Spleen (tissue), 11 donors: Measurements from ENCODE around the gene SHC4. TPM values are rescaled to one million over a fixed set of nuclear protein-coding genes. Genes with fewer than 3 reads are reported as not detected.

ENCODE experiments used
- DNase-seq: peaks from one replicate; pipeline ENCODE4 v3.0.0-alpha.2; 2020
- H3K27ac ChIP-seq, 8 donors: fragments of 200-600 bp; sonication (generic) in 7 of 8; 1 replicate in 4 of 8; 2 replicates in 4 of 8; pipeline versions ENCODE4 v1.5.0 to v1.8.0; 2016 to 2021; ENCODE audit warnings: inconsistent platforms in 4 of 8, mild to moderate bottlenecking in 4 of 8, moderate library complexity in 1 of 8
- H3K27me3 ChIP-seq, 7 donors: fragments of 200-600 bp; sonication (generic) in 6 of 7; replicated peaks in 1 of 7; 1 replicate in 4 of 7; 2 replicates in 3 of 7; pipeline versions ENCODE4 v1.5.0 to v1.8.0; 2016 to 2021; ENCODE audit warnings: inconsistent platforms in 3 of 7, mild to moderate bottlenecking in 1 of 7
- H3K36me3 ChIP-seq, 6 donors: fragments of 200-600 bp; sonication (generic) in 5 of 6; 1 replicate in 4 of 6; 2 replicates in 2 of 6; pipeline versions ENCODE4 v1.5.0 to v1.8.0; 2016 to 2021; ENCODE audit warnings: inconsistent platforms in 2 of 6
- H3K4me1 ChIP-seq, 6 donors: fragments of 200-600 bp; sonication (generic) in 5 of 6; 1 replicate in 3 of 6; 2 replicates in 3 of 6; pipeline versions ENCODE4 v1.5.0 to v1.8.0; 2016 to 2021; ENCODE audit warnings: inconsistent platforms in 3 of 6
- H3K4me3 ChIP-seq, 8 donors: fragments of 200-600 bp; sonication (generic) in 7 of 8; 1 replicate in 4 of 8; 2 replicates in 4 of 8; pipeline versions ENCODE4 v1.5.0 to v1.8.0; 2016 to 2021; ENCODE audit warnings: inconsistent platforms in 4 of 8, mild to moderate bottlenecking in 4 of 8, moderate library complexity in 2 of 8
- H3K9me3 ChIP-seq, 8 donors: fragments of 200-600 bp; sonication (generic) in 7 of 8; 1 replicate in 4 of 8; 2 replicates in 4 of 8; pipeline versions ENCODE4 v1.5.0 to v1.8.0; 2016 to 2021; ENCODE audit warnings: inconsistent platforms in 4 of 8
- CTCF ChIP-seq, 11 experiments: fragments of 200-600 bp in 7 of 11; fragments of 450-650 bp in 4 of 11; sonication (generic) in 4 of 11; IDR thresholded peaks in 8 of 11; conservative IDR thresholded peaks in 3 of 11; 1 replicate in 7 of 11; 2 replicates in 4 of 11; pipeline versions ENCODE4 v1.4.0 to v1.8.0; 2016 to 2021; ENCODE audit warnings: antibody characterized with exemption in 11 of 11, inconsistent platforms in 4 of 11, mild to moderate bottlenecking in 1 of 11
- POLR2A ChIP-seq, 3 donors: fragments of 450-650 bp; IDR thresholded peaks; one replicate each; pipeline ENCODE4 v1.5.1; 2017; ENCODE audit warnings: antibody characterized with exemption in 3 of 3, mild to moderate bottlenecking in 1 of 3
- POLR2AphosphoS5 ChIP-seq, 3 donors: sonication (generic); formaldehyde crosslinking; IDR thresholded peaks; one replicate each; pipeline ENCODE4 v1.5.1; 2017; ENCODE audit warnings: antibody characterized with exemption in 3 of 3
- WGBS, 5 donors: extraction: QIAGEN DNeasy Blood & Tissue Kit in 3 of 5; methylation state at CpG; one replicate each; pipeline versions ENCODE4 v1.1.5 to v1.1.7; 2013 to 2018; 5-methylcytosine and 5-hydroxymethylcytosine counted together
- intact Hi-C: fragments of 100-400 bp; cut with DNase I; formaldehyde crosslinking; loops from one replicate; pipeline ENCODE4 v1.15.0; 2023; ENCODE audit warnings: low total_unique reads
- polyA plus RNA-seq, 3 donors: library from polyadenylated mRNA; stranded (reverse); fragments of 200-250 nt; gene quantifications; one replicate each; pipeline ENCODE4 v1.2.1, GENCODE V29; 2013
- total RNA-seq, 7 donors: library from RNA; depleted of rRNA in 3 of 7; stranded (reverse); fragments of >200 nt in 3 of 7; fragmentation: NEBNext Ultra II Directional in 4 of 7; extraction: Animal tissue kit (Norgen Biotek cat#: 25700) in 4 of 7; gene quantifications; one replicate each; pipeline versions ENCODE4 v1.1.0 to v1.2.1, GENCODE V29; 2016 to 2021
- donor health status: healthy with polysubstance abuse.
- donor health status: DM: no; HTN: no; CAD: no; lungs with moderate emphysema.
- donor health status: DM: no; HTN: no; CAD: no.
- donor health status: Bipolar disorder and iron deficiency.
- donor health status: healthy.
- donor health status: DM: no; HTN: no; CAD: no.
- donor health status: DM: yes; HTN: yes; CAD: no.

Gene SHC4
- total and polyA plus RNA-seq, 10 donors = 0.20 to 0.42 (median 0.27) TPM; not detected in 5

GRCh38 chr15:48869966-48870365 is 93.8 kb downstream of the SHC4 start:
- H3K4me3 ChIP-seq = no peak overlapping the region
- 96 to 100% (median 98%) methylated on average over 1 of the region's 1 CpG for WGBS, 5 donors
- H3K27ac ChIP-seq = no peak overlapping the region
- no peaks in the 10 kb centered on the region for H3K9me3 ChIP-seq
- H3K4me1 ChIP-seq = peaks cover 0 to 8% (median 0%) of the 10 kb centered on the region in 6 donors
- intact Hi-C loops = no loop called here
- no peaks in the 10 kb centered on the region for H3K36me3 ChIP-seq
- DNase-seq = no peak
- peaks cover 0 to 12% (median 3%) of the 10 kb centered on the region in 7 donors for H3K27me3 ChIP-seq
- no peak for TF ChIP-seq POLR2AphosphoS5 (IDR thresholded peaks at IDR 0.05)
- TF ChIP-seq POLR2A (IDR thresholded peaks at IDR 0.05) = no peak
- TF ChIP-seq CTCF (IDR thresholded peaks at IDR 0.05 in 8 of 11, conservative IDR thresholded peaks at IDR 0.05 in 3 of 11) = no peak

- no peaks in the 10 kb centered on the region for H3K9me3 ChIP-seq
- H3K4me3 ChIP-seq = no peak overlapping the region
- intact Hi-C loops = no loop called here
- H3K27ac ChIP-seq = no peak overlapping the region
- no peak for TF ChIP-seq POLR2AphosphoS5 (IDR thresholded peaks at IDR 0.05)
- TF ChIP-seq CTCF (IDR thresholded peaks at IDR 0.05 in 8 of 11, conservative IDR thresholded peaks at IDR 0.05 in 3 of 11) = no peak
- TF ChIP-seq POLR2A (IDR thresholded peaks at IDR 0.05) = no peak
- DNase-seq = no peak
- 33 to 51% (median 45%) methylated on average over 2 of the region's 2 CpGs for WGBS, 5 donors
- H3K27me3 ChIP-seq = peaks cover 0 to 12% (median 3%) of the 10 kb centered on the region in 7 donors
- H3K4me1 ChIP-seq = peaks cover 0 to 8% (median 0%) of the 10 kb centered on the region in 6 donors
- no peaks in the 10 kb centered on the region for H3K36me3 ChIP-seq
Measured at GRCh38 chr15:48868536-48868935, 95.2 kb downstream of the SHC4 start.

GRCh38 chr15:48868023-48868422 is 95.7 kb downstream of the SHC4 start:
- Histone ChIP-seq H3K4me1 (peaks cover 0 to 8% (median 0%) of the 10 kb centered on the region in 6 donors), H3K4me3 (no peak overlapping the region), H3K27ac (no peak overlapping the region), H3K27me3 (peaks cover 0 to 12% (median under 1%) of the 10 kb centered on the region in 7 donors), H3K36me3 (no peaks in the 10 kb centered on the region), H3K9me3 (no peaks in the 10 kb centered on the region)
- TF ChIP-seq CTCF (IDR thresholded peaks at IDR 0.05 in 8 of 11, conservative IDR thresholded peaks at IDR 0.05 in 3 of 11) (no peak), POLR2A (IDR thresholded peaks at IDR 0.05) (no peak), POLR2AphosphoS5 (IDR thresholded peaks at IDR 0.05) (no peak)
- intact Hi-C loops = no loop called here
- DNase-seq = no peak

GRCh38 chr15:48866141-48866563 is 97.6 kb downstream of the SHC4 start:
- H3K4me3 ChIP-seq = no peak overlapping the region
- H3K4me1 ChIP-seq = peaks cover 0 to 10% (median 0%) of the 10 kb centered on the region in 6 donors
- H3K27me3 ChIP-seq = peaks cover 0 to 6% (median 0%) of the 10 kb centered on the region in 7 donors
- no peak for TF ChIP-seq POLR2A (IDR thresholded peaks at IDR 0.05)
- no peak for TF ChIP-seq CTCF (IDR thresholded peaks at IDR 0.05 in 8 of 11, conservative IDR thresholded peaks at IDR 0.05 in 3 of 11)
- no peak for TF ChIP-seq POLR2AphosphoS5 (IDR thresholded peaks at IDR 0.05)
- 58 to 85% (median 82%) methylated on average over 2 of the region's 2 CpGs for WGBS, 5 donors
- intact Hi-C loops = no loop called here
- no peaks in the 10 kb centered on the region for H3K36me3 ChIP-seq
- H3K27ac ChIP-seq = peak overlapping the region in 2 of 8 donors; percentile 5 to 21
- no peak for DNase-seq
- H3K9me3 ChIP-seq = no peaks in the 10 kb centered on the region
